GM20000 (cell line): ENCODE data around the gene CASP7.

Experiments used
- DNase-seq: peaks from one replicate; pipeline ENCODE4 v3.0.0; 2012; ENCODE audit warnings: low spot score
- CTCF ChIP-seq: IDR thresholded peaks from 2 replicates; pipeline ENCODE4 v1.5.1; 2012; ENCODE audit warnings: mild to moderate bottlenecking, control low read depth; ENCODE audit errors: extremely low read depth, missing control alignments

CASP7 gene

DNA sequence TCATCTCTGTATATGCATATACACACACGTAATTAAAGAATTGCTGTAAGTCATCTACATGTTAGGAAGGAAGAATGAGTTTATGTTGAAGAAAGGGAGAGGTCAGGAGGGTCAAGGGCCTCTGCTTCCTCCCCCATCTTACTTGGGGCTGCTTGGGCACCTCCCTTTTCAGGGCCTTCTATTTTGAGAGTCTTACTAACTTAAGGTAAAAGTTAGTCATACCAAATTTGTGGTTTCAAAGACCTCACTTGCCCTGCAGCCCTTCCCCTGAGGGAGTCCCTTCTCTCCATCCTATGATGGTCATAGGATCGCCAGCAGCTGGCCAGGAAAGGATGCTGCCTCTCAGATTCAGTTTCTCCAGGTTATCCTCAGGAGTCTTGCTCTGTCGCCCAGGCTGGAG, 74.4 kb downstream of the CASP7 start:
- DNase-seq, result no peak
- no peak for TF ChIP-seq CTCF

GRCh38 chr10:113754768-113755167, 75.1 kb downstream of the CASP7 start:
- TF ChIP-seq CTCF, result no peak

DNA sequence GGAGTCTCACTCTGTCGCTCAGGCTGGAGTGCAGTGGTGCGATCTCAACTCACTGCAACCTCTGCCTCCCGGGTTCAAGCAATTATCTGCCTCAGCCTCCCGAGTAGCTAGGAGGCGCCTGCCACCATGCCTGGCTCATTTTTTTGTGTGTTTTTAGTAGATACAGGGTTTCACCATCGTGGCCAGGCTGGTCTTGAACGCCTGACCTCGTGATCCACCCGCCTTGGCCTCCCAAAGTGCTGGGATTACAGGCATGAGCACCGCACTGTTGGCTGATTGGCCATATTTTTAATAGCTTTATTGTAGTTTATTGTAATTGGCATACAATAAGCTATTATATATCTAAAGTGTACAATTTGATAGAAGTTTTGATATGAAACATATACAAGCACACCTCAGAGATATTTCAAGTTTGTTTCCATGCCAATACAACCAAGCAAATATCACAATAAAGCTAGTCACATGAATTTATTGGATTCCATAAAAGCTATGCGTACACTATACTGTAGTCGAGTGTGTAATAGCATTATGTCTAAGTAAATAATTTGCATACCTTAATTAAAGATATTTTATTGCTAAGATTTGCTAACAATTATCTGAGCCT, 77.3 kb downstream of the CASP7 start:
- no peak for DNase-seq
- TF ChIP-seq CTCF, result no peak

More at GRCh38 chr10:113754768-113755167, 75.1 kb downstream of the CASP7 start:
- no peak for DNase-seq

DNA sequence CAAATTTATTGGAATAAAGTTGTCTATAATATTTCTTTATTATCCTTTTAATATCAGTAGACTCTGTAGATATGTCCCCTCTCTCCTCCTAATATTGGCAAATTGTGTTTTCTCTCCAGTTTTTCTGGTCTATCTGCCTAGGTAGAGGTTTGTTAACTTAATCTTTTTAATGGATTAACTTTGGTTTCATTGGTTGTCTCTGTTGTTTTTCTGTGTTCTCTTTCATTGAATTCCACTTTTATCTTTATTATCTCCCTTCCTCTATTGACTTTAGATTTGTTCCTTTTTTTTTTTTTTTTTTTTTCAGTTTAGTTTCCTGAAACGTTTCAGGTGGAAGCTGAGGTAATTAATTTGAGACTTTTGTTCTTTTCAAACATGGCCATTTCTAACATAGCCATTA, 82.4 kb downstream of the CASP7 start:
- DNase-seq, result no peak
- no peak for TF ChIP-seq CTCF

DNA sequence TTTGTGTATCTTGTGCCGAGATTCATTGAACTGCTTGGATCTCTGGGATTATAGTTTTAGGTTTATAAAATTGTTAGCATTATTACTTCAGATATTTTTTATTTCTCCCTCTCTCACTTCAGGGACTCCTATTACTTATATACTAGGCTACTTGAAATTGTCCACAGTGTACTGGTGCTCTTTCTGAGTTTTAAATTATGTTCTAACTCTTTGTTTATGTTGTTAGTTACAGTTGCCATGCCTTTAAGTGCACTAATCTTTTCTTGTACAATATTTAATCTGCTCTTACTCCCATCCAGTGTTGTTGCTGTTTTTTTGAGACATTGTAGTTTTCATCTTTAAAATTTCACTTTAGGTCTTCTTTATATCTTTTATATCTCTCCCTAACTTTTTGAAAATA, 84.9 kb downstream of the CASP7 start:
- TF ChIP-seq CTCF, result no peak
- DNase-seq, result no peak

- TF ChIP-seq CTCF, result no peak
- DNase-seq, result no peak
Observed at GRCh38 chr10:113765910-113766309, 86.2 kb downstream of the CASP7 start.

DNA sequence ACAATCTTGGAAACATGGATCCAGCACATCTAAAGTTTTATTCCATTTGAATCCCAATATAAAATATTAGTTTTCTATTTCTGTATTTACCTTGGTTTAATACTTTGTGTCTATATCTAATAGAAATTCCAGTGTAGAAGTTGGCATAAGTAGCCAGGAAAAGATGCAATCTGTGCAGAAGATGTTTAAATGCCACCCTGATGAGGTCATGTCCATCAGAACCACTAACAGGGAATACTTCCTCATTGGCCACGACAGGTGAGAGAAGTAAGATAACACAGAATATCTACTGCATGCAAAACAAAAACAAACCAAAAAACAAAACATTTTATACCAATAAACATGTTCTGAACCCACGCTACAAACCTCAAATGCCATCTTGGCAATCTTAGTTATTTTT, 87.5 kb downstream of the CASP7 start:
- TF ChIP-seq CTCF, result no peak
- no peak for DNase-seq
